ENCODE data around the gene SLC7A1.

- TF ChIP-seq POLR2A (IDR thresholded peaks at IDR 0.05) (no peak), CTCF (IDR thresholded peaks at IDR 0.05) (no peak)
Observed at GRCh38 chr13:29480893-29481525, 114.5 kb downstream of the SLC7A1 start.

Measured in breast epithelium (tissue), 3 donors.